ENCODE data around the gene HOOK2. TPM values are rescaled to one million over a fixed set of nuclear protein-coding genes. Genes with fewer than 3 reads are reported as not detected.

Gene HOOK2
- total and polyA plus RNA-seq, 2 of the 13 experiments (the other 11 are each of a cell fraction or from before 2014, with no cell fraction given), result 9.2 to 12.9 TPM

DNA sequence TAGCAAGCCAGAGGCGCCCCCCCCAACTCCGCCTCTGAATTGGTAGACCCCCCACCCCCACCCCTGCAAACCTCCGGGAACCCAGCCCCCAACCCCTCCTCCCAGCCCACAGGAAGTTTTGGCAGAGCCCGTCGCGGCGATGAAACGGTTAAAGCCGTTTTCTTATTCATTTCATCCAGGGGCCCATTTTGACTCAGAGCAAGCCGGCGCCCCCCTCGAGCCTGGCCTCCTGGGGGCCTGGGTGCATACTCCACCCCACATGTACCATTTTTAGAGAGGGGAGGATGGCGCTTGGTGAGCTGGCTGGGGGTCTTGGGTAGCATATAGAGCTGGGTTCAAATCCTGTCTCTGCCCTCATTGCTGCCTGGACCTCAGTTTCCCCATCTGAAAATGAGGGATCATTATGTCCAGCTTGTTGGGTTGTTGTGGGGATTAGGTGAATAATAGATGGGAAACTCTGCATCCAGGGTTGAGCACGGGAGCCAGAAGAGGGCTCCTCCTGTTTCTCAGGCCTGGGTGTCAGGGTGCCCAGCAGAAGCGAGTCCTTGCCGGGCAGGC is 8.0 kb upstream of the HOOK2 start (continued):
- no peak for TF ChIP-seq YY1 (IDR thresholded peaks at IDR 0.05; ENCODE audit: insufficient read depth, insufficient replicate concordance, low read depth, low read length)

DNA sequence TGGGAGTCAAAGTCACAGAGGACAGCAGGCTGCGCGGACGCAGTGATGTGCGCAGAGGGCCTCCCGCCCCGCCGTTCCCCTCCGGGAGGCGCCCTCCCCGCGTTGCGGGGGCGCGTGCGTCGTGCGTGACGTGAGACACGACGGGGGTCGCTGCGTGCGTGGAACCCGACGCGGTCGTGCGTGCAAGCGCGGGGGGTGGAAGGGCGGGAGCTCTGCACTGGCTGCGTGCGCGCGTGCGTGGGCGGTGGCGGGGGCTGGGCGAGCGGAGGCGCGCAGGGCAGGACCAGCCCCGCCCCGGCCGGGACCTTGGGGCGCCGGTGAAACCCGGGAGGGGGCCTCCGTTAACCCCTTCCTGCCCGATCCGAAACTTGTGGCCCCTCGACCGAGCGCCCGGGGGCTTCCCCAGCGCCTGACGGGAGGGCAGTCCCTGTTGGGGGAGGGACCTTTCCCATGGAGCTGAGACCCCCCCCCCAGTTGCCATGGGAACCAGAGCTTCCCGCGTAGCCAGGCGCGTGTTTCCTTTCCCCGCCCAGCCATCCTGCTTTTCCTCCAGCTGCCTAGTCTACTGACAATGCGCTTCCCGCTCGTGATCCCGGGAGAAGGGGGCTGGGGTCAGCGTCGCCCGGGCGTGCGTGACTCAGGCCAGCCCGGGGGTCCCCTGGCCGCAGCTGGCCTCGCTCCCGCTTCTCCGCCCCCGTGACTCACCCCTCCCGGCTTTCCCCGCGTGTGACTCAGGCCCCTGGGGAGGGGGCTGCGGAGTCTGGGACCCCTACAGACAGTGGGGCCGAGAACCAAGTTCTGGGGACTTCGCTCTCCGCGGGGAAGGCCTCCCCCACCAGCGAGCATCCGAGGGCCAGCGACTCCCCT is 7.3 kb upstream of the HOOK2 start:
- Histone ChIP-seq H3K4me2 (ENCODE audit: low read depth, low read length) (peak overlapping the region; percentile 92), H3K27ac (ENCODE audit: extremely low read length, insufficient read depth, low read length) (no peak overlapping the region), H3K9ac (ENCODE audit: insufficient read depth, low read depth, low read length) (peak overlapping the region; percentile 14; the same call in 1 of the 2 replicates), H3K79me2 (ENCODE audit: insufficient read depth, low read length) (no peaks in the 10 kb centered on the region), H3K9me3 (ENCODE audit: low read length) (no peaks in the 10 kb centered on the region), H4K20me1 (ENCODE audit: insufficient read depth, low read length) (no peaks in the 10 kb centered on the region), H3K27me3 (ENCODE audit: control insufficient read depth in 1 of 2, insufficient read depth in 2 of 2, low read length in 2 of 2) (no peaks in the 10 kb centered on the region; a peak in 3 of 5 replicates), H3K4me1 (ENCODE audit: insufficient read depth, low read length) (peaks cover 79% of the 10 kb centered on the region), H3K36me3 (replicated peaks in 1 of 2; ENCODE audit: control insufficient read depth in 1 of 2, insufficient read depth in 2 of 2, low read length in 2 of 2) (no peaks in the 10 kb centered on the region), H3K4me3 (replicated peaks in 1 of 3; ENCODE audit: insufficient read depth in 1 of 3, low read depth in 2 of 3, low read length in 3 of 3) (peak overlapping the region; percentile 25 to 73 (median 65)), H2AFZ (ENCODE audit: low read length) (no peak overlapping the region)
- in situ Hi-C loops (cut with HindIII; ENCODE audit: extremely low pct_ligation_motif_present, low pct_unique_long_range_greater_than_20kb) (no loop called here), intact Hi-C loops (cut with micrococcal nuclease; ENCODE audit: unreplicated experiment) (no loop called here)
- ChIA-PET POLR2A (interaction anchor here (0.9 to 3.9 kb wide), 4 partner anchors 10 to 49 kb away, joined by 3 to 38 read pairs (median 3); partner anchors contain the start of gene JUNB), CTCF (ENCODE audit: low intra/inter-chr PET ratio, low total read pairs) (no interaction called here)
- ATAC-seq (no peak), FAIRE-seq (no peak), DNase-seq (ENCODE audit: low spot score) (no peak)
- 2% methylated on average over 17 of the region's 88 CpGs for WGBS (ENCODE audit: low lambda C conversion rate)
- no TSS peak for BruUV-seq (replicated peaks)
- no peak for TF ChIP-seq TARDBP (CRISPR knock-in tag; IDR thresholded peaks at IDR 0.05)
- TF ChIP-seq ZFP90 (CRISPR knock-in tag; IDR thresholded peaks at IDR 0.05; ENCODE audit: borderline replicate concordance), result no peak
- no peak for TF ChIP-seq RNF2 (conservative IDR thresholded peaks at IDR 0.05; ENCODE audit: low read depth)
- TF ChIP-seq ARID4A (CRISPR knock-in tag; IDR thresholded peaks at IDR 0.05; ENCODE audit: borderline replicate concordance), result peak; percentile 58
- TF ChIP-seq ZBTB10 (CRISPR knock-in tag; IDR thresholded peaks at IDR 0.05; ENCODE audit: borderline replicate concordance), result no peak
- 0 out of 2 replicates have a peak, but pooled peaks have one; percentile 60 for TF ChIP-seq ZSCAN31 (CRISPR knock-in tag; IDR thresholded peaks at IDR 0.05; ENCODE audit: low read depth)
- TF ChIP-seq, protein P1, sequence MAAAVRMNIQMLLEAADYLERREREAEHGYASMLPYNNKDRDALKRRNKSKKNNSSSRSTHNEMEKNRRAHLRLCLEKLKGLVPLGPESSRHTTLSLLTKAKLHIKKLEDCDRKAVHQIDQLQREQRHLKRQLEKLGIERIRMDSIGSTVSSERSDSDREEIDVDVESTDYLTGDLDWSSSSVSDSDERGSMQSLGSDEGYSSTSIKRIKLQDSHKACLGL (CRISPR knock-in tag; IDR thresholded peaks at IDR 0.05), result peak; percentile 69; the same call in 1 of the 2 replicates
- no peak for TF ChIP-seq NKX3-1 (CRISPR knock-in tag; IDR thresholded peaks at IDR 0.05)
- TF ChIP-seq MAFG (CRISPR knock-in tag; IDR thresholded peaks at IDR 0.05), result no peak

Data from HepG2 (cell line).